GM18868 (cell line): ENCODE measurements around the gene TSACC.
A peak's percentile ranks its signal among the peaks of the same experiment; 100 is the strongest.
"Not testable (repeated sequence)": the region's sequence is repeated elsewhere in the genome, so short reads cannot be mapped to it uniquely, and the experiment has no call there.

Source experiments
- ATAC-seq: cut with Tn5 transposase; IDR thresholded peaks from one replicate; pipeline ENCODE4 v1.9.1; 2021; ENCODE audit warnings: mild to moderate bottlenecking, moderate library complexity; ENCODE audit not compliant: unreplicated experiment

TSACC gene

DNA sequence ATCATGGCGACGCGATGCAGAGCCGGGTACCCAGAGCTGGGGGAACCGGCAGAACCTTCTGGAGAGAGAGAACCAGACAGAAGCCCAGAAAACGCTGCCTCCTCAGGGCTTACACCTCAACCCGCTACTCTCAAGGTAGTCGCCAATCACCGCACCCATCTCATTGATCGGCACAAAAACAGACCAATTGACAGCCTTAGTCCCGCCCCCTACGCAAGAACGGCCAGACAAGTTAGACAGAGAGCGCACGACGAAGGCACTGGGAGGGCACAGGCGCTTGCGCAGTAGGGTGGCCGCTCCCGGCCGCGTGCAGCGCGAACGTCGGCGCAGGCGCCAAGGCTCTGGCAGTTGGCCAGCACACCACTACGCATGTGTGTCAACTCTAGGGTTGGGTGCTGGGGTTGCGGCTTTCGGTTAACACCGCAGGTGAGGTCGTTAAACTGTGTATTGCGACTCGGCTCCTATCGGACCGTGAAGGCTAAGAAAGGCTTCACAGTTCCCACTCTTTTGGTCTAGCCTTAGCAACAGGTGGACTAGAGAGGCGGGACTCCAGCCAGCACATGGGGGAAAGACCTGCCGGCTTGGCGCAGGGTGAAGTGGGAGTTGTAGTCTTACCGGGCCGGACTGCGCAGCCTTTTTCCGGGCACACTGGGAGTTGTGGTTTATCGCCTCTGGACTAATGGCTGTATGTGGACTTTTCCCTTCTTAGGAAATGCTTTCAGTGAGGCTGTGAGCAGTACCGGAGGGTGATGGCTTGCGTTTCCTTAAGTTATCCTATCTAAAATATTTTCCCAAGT lies at the start of gene TSACC, which contains the start of gene CCT3:
Gene TSACC, plus strand, starts transcription at position 347 of the 797 bp plus-strand sequence. CDS start 1,232 bp downstream, outside the sequence.
Gene CCT3, minus strand, starts transcription at position 113 of the 797 bp plus-strand sequence. Its CDS starts 108 bp downstream, at position 5.
- ATAC-seq = peak; percentile 86

- ATAC-seq = no peak
Observed at GRCh38 chr1:156289857-156290256, 48.5 kb upstream of the TSACC start.

DNA sequence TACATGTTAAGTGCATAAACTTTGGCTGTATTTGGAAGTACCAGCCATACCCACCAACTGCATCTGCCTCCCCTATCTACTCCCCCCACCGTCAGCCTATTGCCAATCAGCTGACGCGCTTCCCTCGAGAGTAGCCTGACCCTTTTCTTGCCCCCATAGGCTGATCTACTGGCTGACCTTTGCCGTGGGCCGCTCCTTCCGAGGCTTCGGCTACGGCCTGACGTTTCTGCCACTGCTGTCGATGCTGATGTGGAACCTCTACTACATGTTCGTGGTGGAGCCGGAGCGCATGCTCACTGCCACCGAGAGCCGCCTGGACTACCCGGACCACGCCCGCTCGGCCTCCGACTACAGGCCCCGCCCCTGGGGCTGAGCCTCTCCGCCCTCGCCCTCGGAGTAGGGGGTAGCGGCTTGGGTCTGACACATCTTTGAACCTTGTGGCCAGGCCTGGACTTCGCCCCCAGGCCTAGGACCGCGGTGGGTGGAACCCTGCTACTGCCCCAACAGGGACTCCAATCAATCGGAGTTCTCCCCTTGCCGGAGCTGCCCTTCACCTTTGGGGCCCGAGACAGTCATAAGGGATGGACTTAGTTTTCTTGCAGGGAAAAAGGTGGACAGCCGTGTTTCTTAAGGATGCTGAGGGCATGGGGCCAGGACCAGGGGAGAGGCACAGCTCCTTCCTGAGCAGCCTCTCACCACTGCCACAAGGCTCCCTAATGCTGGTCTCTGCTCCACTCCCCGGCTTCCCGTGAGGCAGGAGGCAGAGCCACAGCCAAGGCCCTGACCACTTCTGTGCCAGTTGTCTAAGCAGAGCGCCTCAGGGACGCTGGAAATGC lies 46.9 kb upstream of the TSACC start:
- peak; percentile 39 for ATAC-seq

DNA sequence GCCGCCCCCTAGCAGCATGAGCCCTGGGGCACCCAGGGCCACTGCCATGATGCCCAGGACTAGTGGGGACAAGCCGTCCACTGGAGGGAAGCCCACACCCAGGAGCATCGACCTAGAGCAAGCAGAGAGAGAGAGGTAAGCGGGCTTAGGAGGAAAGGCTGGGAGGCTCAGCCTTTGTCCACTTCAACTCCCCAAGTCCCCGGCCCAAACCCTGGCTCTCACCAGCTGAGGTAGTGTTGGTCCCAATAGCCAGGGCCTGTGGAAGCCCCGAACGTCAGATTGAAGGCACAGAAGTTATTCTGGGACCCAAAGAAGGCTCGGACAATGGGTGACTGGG lies 45.3 kb upstream of the TSACC start:
- no peak for ATAC-seq

DNA sequence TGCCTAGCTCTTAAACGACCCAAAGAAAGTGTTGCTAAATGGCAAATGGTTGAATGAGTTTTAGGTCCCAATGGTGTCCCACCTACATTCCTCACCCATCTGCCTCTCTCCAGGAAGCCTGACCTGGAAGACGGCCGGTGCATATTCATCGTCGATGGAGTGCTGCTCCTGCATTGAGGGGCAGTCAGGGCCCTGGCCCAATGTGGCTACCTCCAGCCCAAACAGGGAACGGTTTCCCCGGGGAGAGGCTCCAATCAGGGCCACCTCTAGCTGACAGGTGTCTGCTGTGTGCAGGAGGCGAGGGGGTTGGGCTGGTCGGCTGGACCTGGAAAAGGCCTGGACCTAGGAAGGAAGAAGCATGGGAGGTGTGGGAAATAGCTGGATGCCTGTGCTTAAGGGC lies 44.4 kb upstream of the TSACC start:
- no peak for ATAC-seq

- ATAC-seq = no peak
Observed at GRCh38 chr1:156295391-156295947, 42.9 kb upstream of the TSACC start, which contains the start of gene GLMP. Gene GLMP, minus strand, starts transcription at chr1:156295679. Its CDS starts 34 bp downstream, at chr1:156295645.

DNA sequence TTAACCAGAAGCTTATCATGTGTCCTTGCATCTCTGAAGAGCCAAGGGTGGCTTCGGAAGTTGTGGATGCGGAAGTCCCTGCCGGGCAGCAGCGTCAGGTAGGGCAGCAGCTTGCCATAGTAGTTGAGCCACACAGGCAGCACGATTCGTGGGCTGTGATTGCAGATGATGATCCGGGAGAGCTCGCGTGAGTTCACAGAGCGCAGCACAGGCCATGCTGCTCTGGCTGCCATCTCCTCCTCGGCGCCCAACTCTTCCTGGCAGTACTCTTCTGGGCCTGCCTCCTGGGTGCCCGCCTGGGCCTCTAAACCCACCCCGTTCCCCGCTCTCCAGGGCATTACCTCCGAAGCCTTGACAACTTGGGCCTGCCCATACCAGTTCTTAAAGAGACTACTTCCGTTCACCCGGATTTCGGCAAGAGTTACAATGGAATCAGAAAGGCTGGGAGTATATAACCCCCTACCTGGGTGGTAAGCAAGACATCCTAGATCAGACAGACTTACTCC lies 39.4 kb upstream of the TSACC start, which contains the start of gene VHLL:
Gene VHLL, minus strand, starts transcription at position 456 of the 506 bp plus-strand sequence. Its CDS starts 118 bp downstream, at position 338.
- no peak for ATAC-seq

GRCh38 chr1:156303241-156303640 lies 35.1 kb upstream of the TSACC start:
- ATAC-seq = no peak

GRCh38 chr1:156305215-156305614 lies 33.1 kb upstream of the TSACC start:
- no peak for ATAC-seq

GRCh38 chr1:156308078-156308477 lies 30.2 kb upstream of the TSACC start:
- ATAC-seq = no peak

DNA sequence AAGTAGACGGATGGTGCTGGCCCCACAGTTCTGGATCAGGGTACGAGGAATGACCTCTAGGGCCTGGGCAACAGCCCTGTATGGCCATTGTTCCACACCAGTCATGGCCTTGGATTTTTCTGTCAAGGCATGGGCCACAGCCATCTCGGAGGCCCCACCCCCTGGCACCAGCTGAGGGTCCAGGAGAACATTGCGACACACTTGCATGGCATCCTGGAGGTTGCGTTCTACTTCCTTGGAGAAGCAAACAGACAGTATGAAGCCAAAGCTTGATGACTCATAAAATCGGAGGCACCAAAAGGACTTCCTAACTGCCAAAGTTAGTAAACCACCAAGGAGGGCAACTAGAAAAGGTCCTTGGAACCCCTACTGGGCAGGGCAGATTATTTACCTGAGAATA lies 27.4 kb upstream of the TSACC start:
- no peak for ATAC-seq

GRCh38 chr1:156316909-156317308 lies 21.4 kb upstream of the TSACC start:
- no peak for ATAC-seq

DNA sequence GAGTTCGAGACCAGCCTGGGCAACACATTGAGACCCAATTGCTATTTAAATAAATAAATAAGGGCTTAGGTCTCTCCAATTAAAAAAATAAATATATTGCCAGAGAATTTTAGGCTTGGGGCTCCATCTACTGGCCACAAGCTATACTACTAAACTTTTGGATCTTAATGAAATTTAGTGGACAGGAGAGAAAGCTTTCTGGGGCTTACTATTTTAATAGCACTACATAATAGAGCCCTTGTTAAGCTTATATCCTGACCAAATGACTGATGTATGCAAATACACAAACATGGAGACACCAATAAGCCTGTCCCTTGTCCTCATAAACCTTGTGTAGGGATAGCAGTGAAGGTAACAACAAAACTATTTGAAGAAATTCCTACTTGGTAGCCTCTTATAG lies 18.7 kb upstream of the TSACC start:
- ATAC-seq = no peak

- no peak for ATAC-seq
Observed at GRCh38 chr1:156320560-156320959, 17.8 kb upstream of the TSACC start.

DNA sequence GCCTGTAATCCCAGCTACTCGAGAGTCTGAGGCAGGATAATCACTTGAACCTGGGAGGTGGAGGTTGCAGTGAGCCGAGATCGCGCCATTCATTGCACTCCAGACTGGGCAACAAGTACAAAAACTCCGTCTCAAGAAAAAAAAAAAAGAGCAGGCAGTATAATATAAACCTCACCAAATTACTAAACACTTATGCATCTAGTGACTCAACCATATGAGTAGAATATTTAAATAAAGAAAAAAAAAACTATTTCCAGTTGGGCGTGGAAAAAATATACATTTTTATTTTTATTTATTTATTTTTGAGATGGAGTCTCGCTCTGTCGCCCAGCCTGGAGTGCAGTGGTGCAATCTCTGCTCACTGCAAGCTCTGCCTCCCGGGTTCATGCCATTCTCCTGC lies 15.1 kb upstream of the TSACC start:
- ATAC-seq = not testable (repeated sequence)

- ATAC-seq = no peak
Observed at GRCh38 chr1:156336242-156336641, 2.1 kb upstream of the TSACC start.

DNA sequence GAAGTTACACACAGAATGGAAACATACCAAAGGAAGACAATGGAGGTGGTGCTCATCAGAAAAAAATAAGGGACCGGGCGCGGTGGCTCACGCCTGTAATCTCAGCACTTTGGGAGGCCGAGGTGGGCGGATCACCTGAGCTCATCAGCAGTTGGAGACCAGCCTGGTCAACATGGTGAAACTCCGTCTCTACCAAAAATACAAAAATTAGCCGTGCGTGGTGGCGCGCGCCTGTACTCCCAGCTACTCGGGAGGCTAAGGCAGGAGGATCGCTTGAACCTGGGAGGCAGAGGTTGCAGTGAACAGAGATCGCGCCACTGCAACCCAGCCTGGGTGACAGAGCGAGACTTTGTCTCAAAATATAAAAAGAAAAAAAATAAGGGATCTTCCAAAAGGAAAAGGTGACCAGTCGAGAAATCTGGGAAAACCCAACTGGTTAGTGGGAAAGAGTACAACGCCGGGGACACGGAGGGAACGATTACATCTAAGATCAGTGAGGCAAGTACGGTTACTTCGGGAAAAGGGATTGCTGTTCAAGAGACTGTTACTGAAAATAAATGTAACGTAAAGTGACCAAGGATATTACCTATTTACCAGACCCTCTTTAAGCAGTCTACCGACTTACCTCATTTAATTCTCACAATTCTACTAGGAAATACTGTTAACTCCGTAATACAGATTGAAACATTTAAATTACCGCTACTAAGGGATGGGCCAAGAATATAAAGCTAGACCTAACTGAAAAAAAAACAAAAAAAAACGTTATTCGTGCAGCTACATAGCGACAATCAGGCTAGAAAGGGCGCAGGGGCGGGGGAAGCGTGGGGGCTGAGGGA lies 1.1 kb upstream of the TSACC start:
- no peak for ATAC-seq

DNA sequence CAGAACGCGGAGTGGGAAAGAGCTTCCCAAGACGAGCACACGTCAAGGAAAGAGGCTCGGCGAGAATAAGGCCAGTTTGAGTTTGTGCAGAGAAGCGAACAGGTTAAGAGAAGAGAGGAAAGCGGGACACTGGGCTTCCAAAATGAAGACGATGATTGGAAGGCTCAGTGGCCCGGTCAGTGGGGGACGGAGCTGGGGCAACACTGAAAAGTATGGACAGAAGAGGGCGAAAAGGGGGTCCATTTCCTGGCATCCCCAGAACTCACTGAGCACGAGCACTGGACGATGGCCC lies 492 bp upstream of the TSACC start:
- ATAC-seq = no peak

GRCh38 chr1:156342166-156342955 lies 4.0 kb downstream of the TSACC start:
- ATAC-seq = no peak

DNA sequence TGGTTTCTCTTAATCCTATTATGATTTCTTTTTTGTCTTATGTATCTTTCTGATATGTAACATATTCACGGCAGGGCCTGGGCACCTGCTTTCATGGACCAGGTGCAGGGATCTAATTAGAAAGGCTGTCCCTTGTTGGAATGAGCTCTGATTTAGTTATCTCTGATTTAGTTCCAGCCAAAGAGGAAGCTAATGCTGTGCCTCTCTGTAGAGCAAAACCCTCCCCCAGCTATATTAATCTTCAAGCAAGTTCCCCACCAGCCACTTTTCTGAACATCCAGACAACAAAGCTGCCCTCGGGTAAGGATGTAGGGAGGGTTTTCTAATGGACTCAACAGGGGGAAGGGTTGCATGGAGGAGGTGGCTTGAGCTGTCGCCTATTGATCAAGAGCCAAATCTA lies 6.1 kb downstream of the TSACC start:
- ATAC-seq = no peak
